HAP-1 (cell line): ENCODE measurements around the gene RALY.

Source experiments
- DNase-seq, 2 experiments: peaks; one replicate each; pipeline ENCODE4 v3.0.0-alpha.2; 2016 to 2020; ENCODE audit warnings: low spot score in 2 of 2
- H3K27me3 ChIP-seq: fragments of 250-450 bp; sonication (Bioruptor Pico); 2 replicates; pipeline ENCODE4 v1.5.1; 2020; ENCODE audit warnings: low read depth, mild to moderate bottlenecking, moderate library complexity
- H3K36me3 ChIP-seq: fragments of 250-450 bp; sonication (Bioruptor Pico); replicated peaks from 2 replicates; pipeline ENCODE4 v1.5.1; 2020; ENCODE audit warnings: mild to moderate bottlenecking
- H3K4me1 ChIP-seq: fragments of 250-450 bp; sonication (Bioruptor Pico); 2 replicates; pipeline ENCODE4 v1.5.1; 2020; ENCODE audit warnings: mild to moderate bottlenecking
- H3K4me3 ChIP-seq: fragments of 250-450 bp; sonication (Bioruptor Pico); 2 replicates; pipeline ENCODE4 v1.5.1; 2020; ENCODE audit warnings: mild to moderate bottlenecking, moderate library complexity
- H3K9me3 ChIP-seq: fragments of 250-450 bp; sonication (Bioruptor Pico); 2 replicates; pipeline ENCODE4 v1.5.1; 2020; ENCODE audit warnings: mild to moderate bottlenecking, moderate library complexity
- in situ Hi-C: fragments of 300-500 bp; cut with MboI; formaldehyde crosslinking; loops from 3 replicates; pipeline ENCODE4 v1.14.3; 2020; ENCODE audit warnings: low sequenced_read_pairs, inconsistent platforms, mixed read lengths

The RALY gene

DNA sequence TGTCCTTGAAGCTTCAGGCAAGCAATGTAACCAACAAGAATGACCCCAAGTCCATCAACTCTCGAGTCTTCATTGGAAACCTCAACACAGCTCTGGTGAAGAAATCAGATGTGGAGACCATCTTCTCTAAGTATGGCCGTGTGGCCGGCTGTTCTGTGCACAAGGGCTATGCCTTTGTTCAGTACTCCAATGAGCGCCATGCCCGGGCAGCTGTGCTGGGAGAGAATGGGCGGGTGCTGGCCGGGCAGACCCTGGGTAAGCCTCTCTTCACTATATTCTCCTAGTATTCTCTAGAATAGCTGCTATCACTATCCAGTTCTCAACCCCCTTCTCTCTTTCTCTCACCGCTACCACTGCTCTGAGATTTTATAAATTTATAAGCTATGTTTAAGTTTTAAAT is 78.4 kb downstream of the RALY start:
- no peaks in the 10 kb centered on the region for H3K4me1 ChIP-seq
- in situ Hi-C loops = loop anchor here (25.0 kb wide), 1 partner anchor 210 kb away; no protein-coding TSS in a partner anchor
- no peaks in the 10 kb centered on the region for H3K9me3 ChIP-seq
- no peaks in the 10 kb centered on the region for H3K27me3 ChIP-seq
- H3K36me3 ChIP-seq = peaks cover 28% of the 10 kb centered on the region
- no peak overlapping the region for H3K4me3 ChIP-seq
- no peak for DNase-seq

DNA sequence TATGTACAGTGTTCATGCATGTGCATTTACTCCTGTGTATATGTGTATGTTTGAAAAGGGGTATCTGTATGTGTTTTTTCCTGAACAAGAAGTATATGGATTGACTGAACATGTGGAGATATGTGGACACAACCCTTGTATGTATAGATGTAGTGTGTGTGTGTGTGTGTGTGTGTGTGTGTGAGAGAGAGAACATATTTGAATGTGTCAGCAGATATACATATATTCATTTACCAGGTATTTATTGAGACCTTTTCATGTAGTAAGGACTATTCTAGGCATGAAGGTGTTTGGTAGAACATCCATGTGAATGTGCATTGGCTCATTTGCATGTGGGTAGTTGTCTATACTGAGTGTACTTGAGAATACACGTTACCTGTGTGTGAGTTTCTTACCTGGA is 79.1 kb downstream of the RALY start:
- Histone ChIP-seq H3K27me3 (no peaks in the 10 kb centered on the region), H3K4me1 (no peaks in the 10 kb centered on the region), H3K4me3 (no peak overlapping the region), H3K9me3 (no peaks in the 10 kb centered on the region), H3K36me3 (peaks cover 28% of the 10 kb centered on the region)
- in situ Hi-C loops = loop anchor here (25.0 kb wide), 1 partner anchor 210 kb away; no protein-coding TSS in a partner anchor
- no peak for DNase-seq

DNA sequence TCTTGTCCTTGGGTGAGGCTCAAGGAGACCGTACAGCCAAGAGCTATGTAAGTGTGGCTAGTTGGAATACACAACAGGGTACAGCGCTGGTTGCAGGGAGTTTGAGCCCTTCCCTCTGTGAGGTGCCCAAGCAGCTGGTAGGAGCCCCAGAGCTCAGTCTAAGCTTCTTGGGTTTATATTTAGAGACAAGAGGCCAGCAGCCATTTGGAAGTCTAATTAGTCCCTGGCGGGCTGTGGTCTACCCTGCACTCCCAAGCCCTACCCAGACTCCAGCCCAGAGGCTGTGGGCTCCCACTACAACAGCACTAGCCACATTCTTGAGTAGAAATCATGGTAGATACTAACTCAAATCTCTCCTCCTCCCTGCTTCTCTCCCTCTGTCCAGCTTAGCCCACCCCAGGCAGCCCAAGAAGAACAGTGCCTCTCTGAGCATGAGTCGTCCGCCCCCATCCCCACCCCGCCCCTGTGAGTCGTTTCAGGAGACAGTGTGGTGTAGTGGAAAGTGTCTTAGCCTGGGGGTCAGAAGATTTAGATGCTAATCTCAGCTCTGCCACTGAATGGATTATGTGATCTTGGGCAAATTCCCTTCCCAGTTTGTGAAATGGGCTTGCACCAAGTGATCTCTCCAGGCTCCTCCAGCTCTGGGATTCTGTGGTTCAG is 80.5 kb downstream of the RALY start:
- H3K9me3 ChIP-seq = no peaks in the 10 kb centered on the region
- H3K4me1 ChIP-seq = no peaks in the 10 kb centered on the region
- DNase-seq = no peak
- H3K36me3 ChIP-seq = peaks cover 33% of the 10 kb centered on the region
- H3K4me3 ChIP-seq = no peak overlapping the region
- H3K27me3 ChIP-seq = no peaks in the 10 kb centered on the region
- in situ Hi-C loops = loop anchor here (25.0 kb wide), 1 partner anchor 212 kb away; no protein-coding TSS in a partner anchor

- Histone ChIP-seq H3K4me1 (no peaks in the 10 kb centered on the region), H3K4me3 (no peak overlapping the region), H3K36me3 (peaks cover 35% of the 10 kb centered on the region), H3K9me3 (no peaks in the 10 kb centered on the region), H3K27me3 (no peaks in the 10 kb centered on the region)
- in situ Hi-C loops = no loop called here
- no peak for DNase-seq
These were observed 81.9 kb downstream of the RALY start for GRCh38 chr20:34075647-34076046.

- no peaks in the 10 kb centered on the region for H3K27me3 ChIP-seq
- H3K36me3 ChIP-seq = peaks cover 46% of the 10 kb centered on the region
- in situ Hi-C loops = no loop called here
- no peaks in the 10 kb centered on the region for H3K9me3 ChIP-seq
- H3K4me3 ChIP-seq = no peak overlapping the region
- DNase-seq = no peak
- no peaks in the 10 kb centered on the region for H3K4me1 ChIP-seq
These were observed 83.2 kb downstream of the RALY start for GRCh38 chr20:34076952-34077351.

- H3K4me3 ChIP-seq = no peak overlapping the region
- in situ Hi-C loops = no loop called here
- peaks cover 36% of the 10 kb centered on the region for H3K36me3 ChIP-seq
- no peaks in the 10 kb centered on the region for H3K27me3 ChIP-seq
- no peaks in the 10 kb centered on the region for H3K9me3 ChIP-seq
- DNase-seq = no peak
- no peaks in the 10 kb centered on the region for H3K4me1 ChIP-seq
These were observed 84.8 kb downstream of the RALY start for GRCh38 chr20:34078540-34078939.

- in situ Hi-C loops = no loop called here
- no peak for DNase-seq
- peaks cover 31% of the 10 kb centered on the region for H3K36me3 ChIP-seq
- H3K4me3 ChIP-seq = no peak overlapping the region
- H3K4me1 ChIP-seq = no peaks in the 10 kb centered on the region
- no peaks in the 10 kb centered on the region for H3K27me3 ChIP-seq
- H3K9me3 ChIP-seq = no peaks in the 10 kb centered on the region
These were observed 86.1 kb downstream of the RALY start for GRCh38 chr20:34079818-34080217.

GRCh38 chr20:34082232-34082887 is 88.6 kb downstream of the RALY start:
- Histone ChIP-seq H3K4me1 (no peaks in the 10 kb centered on the region), H3K27me3 (no peaks in the 10 kb centered on the region), H3K36me3 (peaks cover 31% of the 10 kb centered on the region), H3K4me3 (no peak overlapping the region), H3K9me3 (no peaks in the 10 kb centered on the region)
- no peak for DNase-seq
- in situ Hi-C loops = no loop called here

- peaks cover 36% of the 10 kb centered on the region for H3K36me3 ChIP-seq
These were observed 89.4 kb downstream of the RALY start for GRCh38 chr20:34083137-34083536.

DNA sequence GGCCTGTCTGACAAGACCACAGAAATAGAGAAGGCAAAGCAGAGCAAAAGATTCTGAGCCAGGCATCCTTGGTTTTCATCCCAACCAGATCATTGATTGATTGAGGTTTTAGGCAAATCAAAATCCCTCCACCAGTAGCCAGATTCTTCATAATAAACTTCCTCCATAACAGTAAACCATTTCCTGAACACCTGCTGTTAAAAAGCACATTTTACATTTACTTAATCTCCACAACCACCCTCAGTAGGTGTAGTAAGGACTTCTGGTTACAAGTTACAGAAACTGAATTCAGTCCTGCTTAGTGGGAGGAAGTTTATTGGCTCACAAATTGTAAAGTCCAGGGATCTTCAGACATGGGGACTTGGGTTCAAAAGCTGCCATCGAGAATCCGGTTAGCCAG is 90.1 kb downstream of the RALY start:
- Histone ChIP-seq H3K4me1 (no peaks in the 10 kb centered on the region), H3K36me3 (peaks cover 38% of the 10 kb centered on the region), H3K27me3 (no peaks in the 10 kb centered on the region), H3K4me3 (no peak overlapping the region), H3K9me3 (no peaks in the 10 kb centered on the region)
- no peak for DNase-seq
- in situ Hi-C loops = no loop called here

More at GRCh38 chr20:34083137-34083536, 89.4 kb downstream of the RALY start:
- no peaks in the 10 kb centered on the region for H3K4me1 ChIP-seq
- no peak for DNase-seq
- no peak overlapping the region for H3K4me3 ChIP-seq
- no peaks in the 10 kb centered on the region for H3K9me3 ChIP-seq
- H3K27me3 ChIP-seq = no peaks in the 10 kb centered on the region
- in situ Hi-C loops = no loop called here

GRCh38 chr20:34084227-34084923 is 90.7 kb downstream of the RALY start:
- Histone ChIP-seq H3K36me3 (peaks cover 43% of the 10 kb centered on the region), H3K4me3 (no peak overlapping the region), H3K27me3 (no peaks in the 10 kb centered on the region), H3K4me1 (no peaks in the 10 kb centered on the region), H3K9me3 (no peaks in the 10 kb centered on the region)
- in situ Hi-C loops = no loop called here
- DNase-seq = no peak

GRCh38 chr20:34085544-34086040 is 91.9 kb downstream of the RALY start:
- no peaks in the 10 kb centered on the region for H3K27me3 ChIP-seq
- H3K36me3 ChIP-seq = peaks cover 54% of the 10 kb centered on the region
- H3K4me1 ChIP-seq = no peaks in the 10 kb centered on the region
- DNase-seq = no peak
- H3K9me3 ChIP-seq = no peaks in the 10 kb centered on the region
- in situ Hi-C loops = no loop called here
- no peak overlapping the region for H3K4me3 ChIP-seq

- Histone ChIP-seq H3K4me3 (no peak overlapping the region), H3K27me3 (no peaks in the 10 kb centered on the region), H3K9me3 (no peaks in the 10 kb centered on the region), H3K36me3 (peaks cover 70% of the 10 kb centered on the region), H3K4me1 (no peaks in the 10 kb centered on the region)
- in situ Hi-C loops = no loop called here
- no peak for DNase-seq
These were observed 94.8 kb downstream of the RALY start for GRCh38 chr20:34088305-34089174.
